PFSK-1 (cell line): ENCODE results near the gene PCYT1B.

Experiments
- FOXP2 ChIP-seq: optimal IDR thresholded peaks from 2 replicates; pipeline ENCODE3; 2011; ENCODE audit warnings: borderline replicate concordance, control low read depth, inconsistent platforms; ENCODE audit not compliant: insufficient read depth; ENCODE audit errors: extremely low read length, extremely low read depth
- POLR2AphosphoS5 ChIP-seq: IDR thresholded peaks from 2 replicates; pipeline ENCODE4 v1.6.1; 2012; ENCODE audit warnings: low read depth, mild to moderate bottlenecking, control low read depth, low read length, moderate library complexity
- SIN3A ChIP-seq: IDR thresholded peaks from 2 replicates; pipeline ENCODE4 v1.6.1; 2012; ENCODE audit warnings: mild to moderate bottlenecking, low read length, moderate library complexity, borderline replicate concordance; ENCODE audit not compliant: insufficient read depth
- TAF1 ChIP-seq: IDR thresholded peaks from 2 replicates; pipeline ENCODE4 v1.6.1; 2012; ENCODE audit warnings: low read length, control low read depth, borderline replicate concordance; ENCODE audit not compliant: insufficient read depth
- TF ChIP-seq, protein P1 (sequence below), 2 experiments: IDR thresholded peaks; 2 replicates each; pipeline versions ENCODE4 v1.6.1 to v1.8.0; 2011 to 2012; ENCODE audit warnings: low read depth in 2 of 2, low read length in 2 of 2, control low read depth in 1 of 2, inconsistent platforms in 1 of 2, mild to moderate bottlenecking in 1 of 2, moderate library complexity in 1 of 2; ENCODE audit not compliant: insufficient read depth in 1 of 2

PCYT1B gene

DNA sequence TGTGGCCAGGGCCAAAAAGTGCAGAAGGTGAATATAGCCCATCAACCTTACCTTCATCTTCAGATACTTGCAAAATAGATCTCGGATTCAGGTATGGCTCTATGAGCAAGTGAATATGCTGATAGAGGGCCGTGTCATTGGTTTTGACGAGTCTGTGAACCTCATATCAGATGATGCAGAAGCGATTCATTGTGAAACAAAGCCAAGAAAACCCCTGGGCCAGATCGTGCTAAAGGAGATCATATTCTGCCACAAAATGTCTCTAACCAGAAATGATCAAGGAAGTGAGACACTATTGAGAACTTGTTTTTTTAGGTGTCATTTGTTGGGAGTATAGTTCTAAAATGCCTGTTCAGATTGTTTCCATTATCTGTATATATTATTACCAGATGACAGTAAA lies 133.7 kb downstream of the PCYT1B start:
- TF ChIP-seq POLR2AphosphoS5 (no peak), SIN3A (no peak), TAF1 (no peak), FOXP2 (no peak)
- TF ChIP-seq, protein P1, sequence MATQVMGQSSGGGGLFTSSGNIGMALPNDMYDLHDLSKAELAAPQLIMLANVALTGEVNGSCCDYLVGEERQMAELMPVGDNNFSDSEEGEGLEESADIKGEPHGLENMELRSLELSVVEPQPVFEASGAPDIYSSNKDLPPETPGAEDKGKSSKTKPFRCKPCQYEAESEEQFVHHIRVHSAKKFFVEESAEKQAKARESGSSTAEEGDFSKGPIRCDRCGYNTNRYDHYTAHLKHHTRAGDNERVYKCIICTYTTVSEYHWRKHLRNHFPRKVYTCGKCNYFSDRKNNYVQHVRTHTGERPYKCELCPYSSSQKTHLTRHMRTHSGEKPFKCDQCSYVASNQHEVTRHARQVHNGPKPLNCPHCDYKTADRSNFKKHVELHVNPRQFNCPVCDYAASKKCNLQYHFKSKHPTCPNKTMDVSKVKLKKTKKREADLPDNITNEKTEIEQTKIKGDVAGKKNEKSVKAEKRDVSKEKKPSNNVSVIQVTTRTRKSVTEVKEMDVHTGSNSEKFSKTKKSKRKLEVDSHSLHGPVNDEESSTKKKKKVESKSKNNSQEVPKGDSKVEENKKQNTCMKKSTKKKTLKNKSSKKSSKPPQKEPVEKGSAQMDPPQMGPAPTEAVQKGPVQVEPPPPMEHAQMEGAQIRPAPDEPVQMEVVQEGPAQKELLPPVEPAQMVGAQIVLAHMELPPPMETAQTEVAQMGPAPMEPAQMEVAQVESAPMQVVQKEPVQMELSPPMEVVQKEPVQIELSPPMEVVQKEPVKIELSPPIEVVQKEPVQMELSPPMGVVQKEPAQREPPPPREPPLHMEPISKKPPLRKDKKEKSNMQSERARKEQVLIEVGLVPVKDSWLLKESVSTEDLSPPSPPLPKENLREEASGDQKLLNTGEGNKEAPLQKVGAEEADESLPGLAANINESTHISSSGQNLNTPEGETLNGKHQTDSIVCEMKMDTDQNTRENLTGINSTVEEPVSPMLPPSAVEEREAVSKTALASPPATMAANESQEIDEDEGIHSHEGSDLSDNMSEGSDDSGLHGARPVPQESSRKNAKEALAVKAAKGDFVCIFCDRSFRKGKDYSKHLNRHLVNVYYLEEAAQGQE (IDR thresholded peaks at IDR 0.05; ENCODE audit: insufficient read depth in 1 of 2, low read depth in 2 of 2, low read length in 2 of 2) = no peak

GRCh38 chrX:24508375-24508774 lies 138.8 kb downstream of the PCYT1B start:
- TF ChIP-seq SIN3A (no peak), TAF1 (no peak), FOXP2 (no peak), POLR2AphosphoS5 (no peak)
- TF ChIP-seq, protein P1 (IDR thresholded peaks at IDR 0.05; ENCODE audit: insufficient read depth in 1 of 2, low read depth in 2 of 2, low read length in 2 of 2) = no peak
